Measurements from ENCODE around the gene IRF2BP1. TPM values are rescaled to one million over a fixed set of nuclear protein-coding genes. Genes with fewer than 3 reads are reported as not detected.

Gene IRF2BP1
- total and polyA plus RNA-seq, 2 of the 13 experiments (the other 11 are each of a cell fraction or from before 2014, with no cell fraction given) = 4.3 to 14.3 TPM

DNA sequence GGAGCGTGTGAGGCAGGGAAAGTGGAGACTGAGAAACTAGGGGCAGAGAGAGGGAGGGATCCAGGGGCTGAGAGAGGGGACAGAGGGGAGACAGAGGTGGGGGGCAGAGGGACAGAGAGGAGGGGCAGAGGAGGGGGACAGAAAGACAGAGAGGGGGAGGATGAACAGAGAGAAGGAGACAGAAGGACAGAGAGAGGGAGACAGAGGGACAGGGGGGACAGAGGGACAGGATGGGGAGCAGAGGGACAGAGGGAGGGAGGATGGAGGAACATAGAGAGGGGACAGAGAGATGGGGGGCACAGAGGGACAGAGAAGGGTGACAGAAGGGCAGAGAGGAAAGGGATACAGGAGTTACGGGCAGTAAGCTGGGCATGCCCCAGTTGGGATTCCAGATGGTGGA is 43.3 kb upstream of the IRF2BP1 start:
- H3K9me3 ChIP-seq (ENCODE audit: low read length) = no peaks in the 10 kb centered on the region
- no peak overlapping the region for H3K27ac ChIP-seq (ENCODE audit: extremely low read length, insufficient read depth, low read length)
- POLR2A ChIA-PET = no interaction called here
- no peaks in the 10 kb centered on the region for H3K36me3 ChIP-seq (replicated peaks in 1 of 2; ENCODE audit: control insufficient read depth in 1 of 2, insufficient read depth in 2 of 2, low read length in 2 of 2)
- H4K20me1 ChIP-seq (ENCODE audit: insufficient read depth, low read length) = no peaks in the 10 kb centered on the region
- peaks cover 23% of the 10 kb centered on the region for H3K4me1 ChIP-seq (ENCODE audit: insufficient read depth, low read length)
- H3K9ac ChIP-seq (ENCODE audit: insufficient read depth, low read depth, low read length) = no peak overlapping the region
- peaks cover 2 to 16% of the 10 kb centered on the region in 2 experiments; a peak in 4 of 5 replicates for H3K27me3 ChIP-seq (ENCODE audit: control insufficient read depth in 1 of 2, insufficient read depth in 2 of 2, low read length in 2 of 2)
- no peaks in the 10 kb centered on the region for H3K79me2 ChIP-seq (ENCODE audit: insufficient read depth, low read length)
- H3K4me2 ChIP-seq (ENCODE audit: low read depth, low read length) = no peak overlapping the region
- intact Hi-C loops (cut with micrococcal nuclease; ENCODE audit: unreplicated experiment) (loop anchor here (10.0 kb wide), 1 partner anchor 66 kb away; the partner anchor contains the start of gene CCDC61), in situ Hi-C loops (cut with HindIII; ENCODE audit: extremely low pct_ligation_motif_present, low pct_unique_long_range_greater_than_20kb) (no loop called here)
- no peak for DNase-seq (ENCODE audit: low spot score)
- no peak for ATAC-seq
- TF ChIP-seq, protein P1, sequence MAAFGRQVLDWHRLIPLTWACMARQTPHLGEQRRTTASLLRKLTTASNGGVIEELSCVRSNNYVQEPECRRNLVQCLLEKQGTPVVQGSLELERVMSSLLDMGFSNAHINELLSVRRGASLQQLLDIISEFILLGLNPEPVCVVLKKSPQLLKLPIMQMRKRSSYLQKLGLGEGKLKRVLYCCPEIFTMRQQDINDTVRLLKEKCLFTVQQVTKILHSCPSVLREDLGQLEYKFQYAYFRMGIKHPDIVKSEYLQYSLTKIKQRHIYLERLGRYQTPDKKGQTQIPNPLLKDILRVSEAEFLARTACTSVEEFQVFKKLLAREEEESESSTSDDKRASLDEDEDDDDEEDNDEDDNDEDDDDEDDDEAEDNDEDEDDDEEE (CRISPR knock-in tag; IDR thresholded peaks at IDR 0.05) = no peak
- no peak for TF ChIP-seq SMARCC2 (IDR thresholded peaks at IDR 0.05)
- no peak overlapping the region for H3K4me3 ChIP-seq (replicated peaks in 1 of 3; ENCODE audit: insufficient read depth in 1 of 3, low read depth in 2 of 3, low read length in 3 of 3)
- BruUV-seq (replicated peaks) = no TSS peak
- no peak for FAIRE-seq
- no peak overlapping the region for H2AFZ ChIP-seq (ENCODE audit: low read length)
- WGBS (ENCODE audit: low lambda C conversion rate) = 52% methylated on average over 2 of the region's 2 CpGs
- CTCF ChIA-PET (ENCODE audit: low intra/inter-chr PET ratio, low total read pairs) = no interaction called here

GRCh38 chr19:45927565-45928261 is 41.8 kb upstream of the IRF2BP1 start:
- ATAC-seq = peak; percentile 95
- H2AFZ ChIP-seq (ENCODE audit: low read length) = no peak overlapping the region
- peaks cover 1 to 12% of the 10 kb centered on the region in 2 experiments; a peak in 4 of 5 replicates for H3K27me3 ChIP-seq (ENCODE audit: control insufficient read depth in 1 of 2, insufficient read depth in 2 of 2, low read length in 2 of 2)
- peak overlapping the region; percentile 17 to 58 (median 49); a peak in 4 of 6 replicates for H3K4me3 ChIP-seq (replicated peaks in 1 of 3; ENCODE audit: insufficient read depth in 1 of 3, low read depth in 2 of 3, low read length in 3 of 3)
- DNase-seq (ENCODE audit: low spot score) = peak; percentile 92
- peaks cover 23% of the 10 kb centered on the region for H3K4me1 ChIP-seq (ENCODE audit: insufficient read depth, low read length)
- 20% methylated on average over 20 of the region's 33 CpGs for WGBS (ENCODE audit: low lambda C conversion rate)
- H3K4me2 ChIP-seq (ENCODE audit: low read depth, low read length) = peak overlapping the region; percentile 84
- ChIA-PET POLR2A (no interaction called here), CTCF (ENCODE audit: low intra/inter-chr PET ratio, low total read pairs) (no interaction called here)
- peak; percentile 95 for FAIRE-seq
- H3K27ac ChIP-seq (ENCODE audit: extremely low read length, insufficient read depth, low read length) = no peak overlapping the region
- H4K20me1 ChIP-seq (ENCODE audit: insufficient read depth, low read length) = no peaks in the 10 kb centered on the region
- no peaks in the 10 kb centered on the region for H3K79me2 ChIP-seq (ENCODE audit: insufficient read depth, low read length)
- no peaks in the 10 kb centered on the region for H3K36me3 ChIP-seq (replicated peaks in 1 of 2; ENCODE audit: control insufficient read depth in 1 of 2, insufficient read depth in 2 of 2, low read length in 2 of 2)
- in situ Hi-C loops (cut with HindIII; ENCODE audit: extremely low pct_ligation_motif_present, low pct_unique_long_range_greater_than_20kb) (no loop called here), intact Hi-C loops (cut with micrococcal nuclease; ENCODE audit: unreplicated experiment) (loop anchor here (10.0 kb wide), 1 partner anchor 67 kb away; the partner anchor contains the start of gene CCDC61)
- peak overlapping the region; percentile 33; the same call in 1 of the 2 replicates for H3K9ac ChIP-seq (ENCODE audit: insufficient read depth, low read depth, low read length)
- no TSS peak for BruUV-seq (replicated peaks)
- no peaks in the 10 kb centered on the region for H3K9me3 ChIP-seq (ENCODE audit: low read length)
- TF ChIP-seq CSRNP1 (CRISPR knock-in tag; IDR thresholded peaks at IDR 0.05) = peak; percentile 85; the same call in 1 of the 2 replicates
- TF ChIP-seq CENPBD1 (CRISPR knock-in tag; IDR thresholded peaks at IDR 0.05; ENCODE audit: borderline replicate concordance, low read depth) = no peak
- TF ChIP-seq, protein P2, sequence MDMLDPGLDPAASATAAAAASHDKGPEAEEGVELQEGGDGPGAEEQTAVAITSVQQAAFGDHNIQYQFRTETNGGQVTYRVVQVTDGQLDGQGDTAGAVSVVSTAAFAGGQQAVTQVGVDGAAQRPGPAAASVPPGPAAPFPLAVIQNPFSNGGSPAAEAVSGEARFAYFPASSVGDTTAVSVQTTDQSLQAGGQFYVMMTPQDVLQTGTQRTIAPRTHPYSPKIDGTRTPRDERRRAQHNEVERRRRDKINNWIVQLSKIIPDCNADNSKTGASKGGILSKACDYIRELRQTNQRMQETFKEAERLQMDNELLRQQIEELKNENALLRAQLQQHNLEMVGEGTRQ (IDR thresholded peaks at IDR 0.05; ENCODE audit: low read depth, low read length) = peak; percentile 86
- TF ChIP-seq, protein P2 (CRISPR knock-in tag; IDR thresholded peaks at IDR 0.05; ENCODE audit: borderline replicate concordance) = peak; percentile 85; the same call in 1 of the 2 replicates

All from HepG2 (cell line).